H1 (cell line): ENCODE measurements around the gene MACF1. TPM values are rescaled to one million over a fixed set of nuclear protein-coding genes. Genes with fewer than 3 reads are reported as not detected.

ENCODE experiments used
- CTCF ChIA-PET: fragments of 300-600 bp; sonication (Branson Sonifier 250); formaldehyde crosslinking; loops from one replicate; lab custom pipeline; 2021; ENCODE audit not compliant: partially characterized antibody; lab: Charles Lee
- POLR2A ChIA-PET: fragments of 300-600 bp; sonication (Branson Sonifier 250); formaldehyde crosslinking; loops from one replicate; lab custom pipeline; 2021; ENCODE audit warnings: inconsistent platforms; ENCODE audit not compliant: partially characterized antibody; lab: Charles Lee
- DNase-seq, 2 experiments: peaks; one replicate each; pipeline versions ENCODE4 v3.0.0 to v3.0.0-alpha.2; 2010 to 2022; ENCODE audit warnings: low spot score in 2 of 2, low read depth in 1 of 2, mixed read lengths in 1 of 2
- FAIRE-seq: peaks from 2 replicates; lab custom pipeline; 2011; peaks lifted over from hg19 to GRCh38; lab: Jason Lieb, UNC
- H2AFZ ChIP-seq: 2 replicates; pipeline ENCODE4 v1.8.1; 2012; ENCODE audit warnings: low read length, inconsistent platforms
- H2AK5ac ChIP-seq: 2 replicates; pipeline ENCODE4 v1.6.1; 2013; ENCODE audit warnings: low read depth, low read length
- H2BK120ac ChIP-seq: replicated peaks from 2 replicates; pipeline ENCODE3; 2013; ENCODE audit warnings: low read depth, low read length, inconsistent platforms
- H2BK12ac ChIP-seq: 2 replicates; pipeline ENCODE4 v1.6.1; 2013; ENCODE audit warnings: low read depth, low read length
- H2BK15ac ChIP-seq: 2 replicates; pipeline ENCODE4 v1.6.1; 2013; ENCODE audit warnings: low read length
- H2BK20ac ChIP-seq: 2 replicates; pipeline ENCODE4 v1.6.1; 2013; ENCODE audit warnings: low read length
- H2BK5ac ChIP-seq: 2 replicates; pipeline ENCODE4 v1.6.1; 2013; ENCODE audit warnings: low read depth, low read length
- H3K14ac ChIP-seq: 2 replicates; pipeline ENCODE4 v1.6.1; 2013; ENCODE audit warnings: inconsistent platforms; ENCODE audit not compliant: insufficient read length
- H3K18ac ChIP-seq: 2 replicates; pipeline ENCODE4 v1.6.1; 2013; ENCODE audit warnings: low read length; ENCODE audit errors: extremely low read depth
- H3K23ac ChIP-seq: 2 replicates; pipeline ENCODE4 v1.6.1; 2013; ENCODE audit warnings: inconsistent platforms; ENCODE audit not compliant: insufficient read length
- H3K23me2 ChIP-seq: 2 replicates; pipeline ENCODE4 v1.6.1; 2013; ENCODE audit warnings: low read depth, low read length
- H3K27ac ChIP-seq: 2 replicates; pipeline ENCODE4 v1.6.1; 2011; ENCODE audit warnings: low read depth, low read length, inconsistent platforms
- H3K27me3 ChIP-seq, 4 experiments: replicated peaks in 1 of 4; 1 replicate in 1 of 4; 2 replicates in 3 of 4; pipeline versions ENCODE4 v1.6.1 to v1.8.1; 2011 to 2013; ENCODE audit warnings: low read length in 3 of 4, mild to moderate bottlenecking in 3 of 4, inconsistent platforms in 2 of 4, mixed read lengths in 2 of 4, moderate library complexity in 1 of 4; ENCODE audit not compliant: control insufficient read depth in 3 of 4, insufficient read depth in 3 of 4; ENCODE audit errors: extremely low read depth in 1 of 4
- H3K36me3 ChIP-seq, 4 experiments: 2 replicates each; pipeline versions ENCODE4 v1.6.1 to v1.8.1; 2011 to 2013; ENCODE audit warnings: mild to moderate bottlenecking in 4 of 4, low read length in 3 of 4, moderate library complexity in 2 of 4, control low read depth in 1 of 4, inconsistent platforms in 1 of 4; ENCODE audit not compliant: insufficient read depth in 4 of 4, control insufficient read depth in 2 of 4
- H3K4ac ChIP-seq: replicated peaks from 2 replicates; pipeline ENCODE3; 2013; ENCODE audit warnings: low read length, low read depth, mixed read lengths, inconsistent platforms; ENCODE audit not compliant: insufficient read length
- H3K4me1 ChIP-seq, 4 experiments: replicated peaks in 1 of 4; 1 replicate in 1 of 4; 2 replicates in 3 of 4; pipeline versions ENCODE4 v1.6.1 to v1.8.1; 2011 to 2013; ENCODE audit warnings: low read length in 3 of 4, inconsistent platforms in 2 of 4, mixed read lengths in 1 of 4; ENCODE audit not compliant: insufficient read depth in 4 of 4, control insufficient read depth in 3 of 4
- H3K4me2 ChIP-seq, 2 experiments: 2 replicates each; pipeline versions ENCODE4 v1.6.1 to v1.8.1; 2011 to 2013; ENCODE audit warnings: low read depth in 2 of 2, low read length in 2 of 2, control low read depth in 1 of 2, inconsistent platforms in 1 of 2, mild to moderate bottlenecking in 1 of 2; ENCODE audit not compliant: insufficient read depth in 1 of 2
- H3K4me3 ChIP-seq, 4 experiments: fragments of 200-600, 300-600 bp in 1 of 4; sonication (generic), shearing (Covaris generic), sonication (Bioruptor Twin) in 1 of 4; 2 replicates each; pipeline versions ENCODE4 v1.5.1 to v1.8.1; 2011 to 2016; ENCODE audit warnings: low read length in 4 of 4, low read depth in 3 of 4, control low read depth in 2 of 4, inconsistent platforms in 2 of 4, mild to moderate bottlenecking in 2 of 4, mixed read lengths in 1 of 4, moderate library complexity in 1 of 4; ENCODE audit not compliant: insufficient read depth in 2 of 4; ENCODE audit errors: extremely low read depth in 1 of 4
- H3K56ac ChIP-seq: replicated peaks from 2 replicates; pipeline ENCODE3; 2013; ENCODE audit warnings: low read depth, mild to moderate bottlenecking, mixed read lengths, low read length, inconsistent platforms; ENCODE audit not compliant: insufficient read length
- H3K79me1 ChIP-seq: 2 replicates; pipeline ENCODE4 v1.6.1; 2013; ENCODE audit warnings: low read depth, low read length, control low read depth
- H3K79me2 ChIP-seq, 2 experiments: 2 replicates each; pipeline versions ENCODE4 v1.6.1 to v1.8.1; 2012 to 2013; ENCODE audit warnings: low read length in 2 of 2, mild to moderate bottlenecking in 2 of 2, inconsistent platforms in 1 of 2; ENCODE audit not compliant: insufficient read depth in 2 of 2, control insufficient read depth in 1 of 2
- H3K9ac ChIP-seq, 4 experiments: replicated peaks in 1 of 4; 1 replicate in 1 of 4; 2 replicates in 3 of 4; pipeline versions ENCODE4 v1.6.1 to v1.8.1; 2011 to 2013; ENCODE audit warnings: low read depth in 3 of 4, low read length in 3 of 4, control low read depth in 2 of 4, mild to moderate bottlenecking in 2 of 4, moderate library complexity in 2 of 4, inconsistent platforms in 1 of 4; ENCODE audit errors: extremely low read depth in 1 of 4
- H3K9me3 ChIP-seq, 2 experiments: 2 replicates each; pipeline versions ENCODE4 v1.6.1 to v1.8.1; 2012 to 2013; ENCODE audit warnings: mild to moderate bottlenecking in 2 of 2, moderate library complexity in 2 of 2, control low read depth in 1 of 2, inconsistent platforms in 1 of 2, low read depth in 1 of 2, low read length in 1 of 2, mixed read lengths in 1 of 2; ENCODE audit not compliant: insufficient read depth in 2 of 2
- H4K20me1 ChIP-seq, 2 experiments: replicated peaks in 1 of 2; 2 replicates each; pipeline versions ENCODE3 to v1.8.1; 2011 to 2013; ENCODE audit warnings: inconsistent platforms in 2 of 2, low read length in 2 of 2, mild to moderate bottlenecking in 1 of 2; ENCODE audit not compliant: insufficient read depth in 2 of 2, control insufficient read depth in 1 of 2
- H4K5ac ChIP-seq: 2 replicates; pipeline ENCODE4 v1.6.1; 2013; ENCODE audit warnings: low read length, low read depth, mixed read lengths, inconsistent platforms; ENCODE audit not compliant: insufficient read length
- H4K8ac ChIP-seq: 2 replicates; pipeline ENCODE4 v1.8.0; 2013; ENCODE audit warnings: mild to moderate bottlenecking, moderate library complexity, low read length, inconsistent platforms; ENCODE audit not compliant: insufficient read depth; ENCODE audit errors: extremely low read depth
- H4K91ac ChIP-seq: replicated peaks from 2 replicates; pipeline ENCODE3; 2013; ENCODE audit warnings: low read length, mixed read lengths, inconsistent platforms; ENCODE audit not compliant: insufficient read length
- BRCA1 ChIP-seq: IDR thresholded peaks from 2 replicates; pipeline ENCODE4 v1.6.1; 2012; ENCODE audit warnings: low read depth, low read length, improper control_type of control experiment
- CBX5 ChIP-seq: fragments of 300-800, 300-1000 bp; sonication (generic); IDR thresholded peaks from 2 replicates; pipeline ENCODE4 v1.7.1; 2016; ENCODE audit warnings: antibody characterized with exemption, low read length, low read depth
- CREB1 ChIP-seq: IDR thresholded peaks from 2 replicates; pipeline ENCODE4 v1.6.1; 2012; ENCODE audit warnings: inconsistent platforms
- FOSL1 ChIP-seq: IDR thresholded peaks from 2 replicates; pipeline ENCODE4 v1.6.1; 2011; ENCODE audit warnings: mild to moderate bottlenecking, low read depth, low read length, moderate library complexity; ENCODE audit not compliant: insufficient read depth
- HDAC6 ChIP-seq: IDR thresholded peaks from one replicate; pipeline ENCODE4 v1.7.1; 2012; ENCODE audit warnings: low read depth, mild to moderate bottlenecking, inconsistent platforms, low read length, moderate library complexity
- JUN ChIP-seq: IDR thresholded peaks from 2 replicates; pipeline ENCODE4 v1.6.1; 2011; ENCODE audit warnings: low read depth, mild to moderate bottlenecking, improper control_type of control experiment, low read length
- JUND ChIP-seq: IDR thresholded peaks from 2 replicates; pipeline ENCODE4 v1.6.1; 2011; ENCODE audit warnings: mild to moderate bottlenecking, improper control_type of control experiment, low read length
- SIN3A ChIP-seq, 2 experiments: IDR thresholded peaks in 1 of 2; conservative IDR thresholded peaks in 1 of 2; 2 replicates each; pipeline ENCODE4 v1.6.1; 2011 to 2012; ENCODE audit warnings: low read length in 2 of 2, improper control_type of control experiment in 1 of 2, low read depth in 1 of 2, mild to moderate bottlenecking in 1 of 2
- SP4 ChIP-seq: IDR thresholded peaks from 2 replicates; pipeline ENCODE4 v1.6.1; 2012; ENCODE audit warnings: low read length, inconsistent platforms
- TEAD4 ChIP-seq: IDR thresholded peaks from 2 replicates; pipeline ENCODE4 v1.6.1; 2012; ENCODE audit warnings: low read depth, low read length, inconsistent platforms, mixed read lengths
- WGBS, 2 experiments: shearing (Covaris generic) in 1 of 2; methylation state at CpG; one replicate each; pipeline versions ENCODE4 v1.1.6 to v1.1.7; 2013 to 2015; ENCODE audit warnings: low lambda C conversion rate in 2 of 2, mixed read lengths in 2 of 2, inconsistent platforms in 1 of 2, low coverage in 1 of 2, missing lambda C conversion rate in 1 of 2; ENCODE audit not compliant: insufficient replicate concordance in 2 of 2, insufficient coverage in 1 of 2, insufficient read length in 1 of 2; ENCODE audit errors: extremely low coverage in 1 of 2, missing lambda C conversion rate in 1 of 2; 5-methylcytosine and 5-hydroxymethylcytosine counted together
- polyA plus RNA-seq, 7 experiments: library from polyadenylated mRNA; depleted of rRNA in 3 of 7; stranded (reverse) in 5 of 7; unstranded in 2 of 7; fragments of >200 nt in 5 of 7; fragments of 200-250 nt in 2 of 7; gene quantifications; 1 replicate in 5 of 7; 2 replicates in 1 of 7; 4 replicates in 1 of 7; pipeline versions ENCODE4 v1.2.1 to v1.2.3, GENCODE V29; 2011 to 2013; ENCODE audit warnings: missing spikeins in 2 of 7, mixed read lengths in 2 of 7
- total RNA-seq: library from RNA; stranded (reverse); fragmentation: NEBNext Ultra II Directional; extraction: Animal tissue kit (Norgen Biotek cat#: 25700); gene quantifications from 2 replicates; pipeline ENCODE4 v1.2.1, GENCODE V29; 2021

The MACF1 gene
- total and polyA plus RNA-seq, 2 of the 8 experiments (the other 6 are each of a cell fraction or from before 2014, with no cell fraction given), result 59.8 to 285 TPM

DNA sequence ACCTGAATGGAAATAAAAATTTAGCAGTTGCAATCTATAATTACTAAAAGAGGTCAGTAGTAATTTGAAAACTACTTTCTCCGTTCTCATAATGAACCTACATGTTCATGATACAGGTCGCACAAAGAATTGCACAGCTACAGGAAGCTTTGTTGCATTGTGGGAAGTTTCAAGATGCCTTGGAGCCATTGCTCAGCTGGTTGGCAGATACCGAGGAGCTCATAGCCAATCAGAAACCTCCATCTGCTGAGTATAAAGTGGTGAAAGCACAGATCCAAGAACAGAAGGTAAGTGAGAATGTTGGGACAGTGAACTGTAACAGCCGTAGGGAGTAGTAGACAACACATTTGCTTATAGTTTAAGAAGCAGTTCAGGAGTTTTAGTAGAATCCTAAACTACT is 218.1 kb downstream of the MACF1 start:
- H3K79me2 ChIP-seq, result peaks cover 0 to 29% of the 10 kb centered on the region in 2 experiments; a peak in 2 of 4 replicates
- no peaks in the 10 kb centered on the region for H3K79me1 ChIP-seq
- no peak overlapping the region for H3K18ac ChIP-seq
- no peak overlapping the region for H3K4ac ChIP-seq
- H3K23me2 ChIP-seq, result no peaks in the 10 kb centered on the region
- H2BK12ac ChIP-seq, result no peak overlapping the region
- no peak overlapping the region for H2BK20ac ChIP-seq
- no peaks in the 10 kb centered on the region for H3K27me3 ChIP-seq
- H2AK5ac ChIP-seq, result no peak overlapping the region
- H4K5ac ChIP-seq, result no peak overlapping the region
- no peak overlapping the region for H2AFZ ChIP-seq
- no peaks in the 10 kb centered on the region for H3K4me1 ChIP-seq
- no peak overlapping the region for H3K14ac ChIP-seq
- no peak overlapping the region for H4K8ac ChIP-seq
- H2BK120ac ChIP-seq, result no peak overlapping the region
- H4K20me1 ChIP-seq, result no peaks in the 10 kb centered on the region
- no peak overlapping the region for H3K4me3 ChIP-seq
- H3K36me3 ChIP-seq, result peaks cover 10 to 48% (median 33%) of the 10 kb centered on the region in 4 experiments; a peak in 7 of 8 replicates
- H3K56ac ChIP-seq, result no peak overlapping the region
- ChIA-PET CTCF (interaction anchor here (0.7 kb wide), 1 partner anchor 10 kb away, joined by 3 read pairs; no protein-coding TSS in a partner anchor), POLR2A (interaction anchor here (1.2 kb wide), 1 partner anchor 154 kb away, joined by 3 read pairs; no protein-coding TSS in a partner anchor)
- H4K91ac ChIP-seq, result no peak overlapping the region
- no peak overlapping the region for H2BK15ac ChIP-seq
- H3K27ac ChIP-seq, result no peak overlapping the region
- no peak for FAIRE-seq
- no peak overlapping the region for H3K9ac ChIP-seq
- no peak overlapping the region for H3K4me2 ChIP-seq
- no peak overlapping the region for H2BK5ac ChIP-seq
- DNase-seq, result no peak
- 85% methylated on average over 4 of the region's 4 CpGs; no CpG with 5 or more reads in 1 of the 2 experiments for WGBS, 2 experiments
- H3K9me3 ChIP-seq, result no peaks in the 10 kb centered on the region
- no peak overlapping the region for H3K23ac ChIP-seq
- TF ChIP-seq CBX5, result no peak
- TF ChIP-seq JUND, result no peak
- no peak for TF ChIP-seq SIN3A (conservative IDR thresholded peaks at IDR 0.05 in 1 of 2, IDR thresholded peaks at IDR 0.05 in 1 of 2; ENCODE audit: low read depth in 1 of 2, low read length in 2 of 2)
- TF ChIP-seq TEAD4, result no peak
- TF ChIP-seq SP4, result no peak
- TF ChIP-seq JUN, result no peak
- no peak for TF ChIP-seq FOSL1
- TF ChIP-seq CREB1, result no peak
- TF ChIP-seq HDAC6, result no peak
- TF ChIP-seq BRCA1, result no peak
